Calu3 (cell line): ENCODE measurements around the gene FBXL7. TPM values are rescaled to one million over a fixed set of nuclear protein-coding genes. Genes with fewer than 3 reads are reported as not detected.

Experiments
- BruUV-seq: library from RNA; stranded (reverse); fragments of 400-500 nt; replicated peaks from 2 replicates; lab custom pipeline; 2021; lab: Mats Ljungman, UMichigan
- CTCF ChIA-PET: fragments of 300-600 bp; sonication (Branson Sonifier 250); formaldehyde crosslinking; loops from one replicate; lab custom pipeline; 2022; ENCODE audit warnings: antibody characterized with exemption; lab: Charles Lee
- DNase-seq: peaks from one replicate; pipeline ENCODE4 v3.0.0; 2022
- H3K27ac Mint-ChIP-seq: one replicate; pipeline ENCODE4 v1.8.0; 2022; ENCODE audit warnings: mixed read lengths; ENCODE audit not compliant: unreplicated experiment
- H3K27me3 Mint-ChIP-seq: one replicate; pipeline ENCODE4 v1.8.0; 2022; ENCODE audit warnings: mixed read lengths; ENCODE audit not compliant: unreplicated experiment
- H3K36me3 Mint-ChIP-seq: one replicate; pipeline ENCODE4 v1.8.0; 2022; ENCODE audit warnings: mild to moderate bottlenecking, moderate library complexity, mixed read lengths; ENCODE audit not compliant: insufficient read depth, unreplicated experiment
- H3K4me1 Mint-ChIP-seq: one replicate; pipeline ENCODE4 v1.8.0; 2022; ENCODE audit warnings: mild to moderate bottlenecking, low read depth, mixed read lengths; ENCODE audit not compliant: unreplicated experiment
- H3K4me3 Mint-ChIP-seq: one replicate; pipeline ENCODE4 v1.8.0; 2022; ENCODE audit warnings: mild to moderate bottlenecking, low read depth, moderate library complexity, mixed read lengths; ENCODE audit not compliant: unreplicated experiment
- H3K9me3 Mint-ChIP-seq: one replicate; pipeline ENCODE4 v1.8.0; 2022; ENCODE audit warnings: low read depth, mixed read lengths; ENCODE audit not compliant: unreplicated experiment
- intact Hi-C: fragments of 100-400 bp; cut with micrococcal nuclease; formaldehyde crosslinking; loops from one replicate; pipeline ENCODE4 v1.10.0; 2022; ENCODE audit not compliant: unreplicated experiment
- total RNA-seq: library from RNA; stranded (reverse); gene quantifications from 2 replicates; pipeline ENCODE4 v1.2.3, GENCODE V29; 2022
- TF ChIP-seq, protein P1 (sequence below): fragments of 200-600 bp; IDR thresholded peaks from one replicate; pipeline ENCODE4 v1.8.0; 2022; ENCODE audit warnings: antibody characterized with exemption; ENCODE audit not compliant: unreplicated experiment

The FBXL7 gene
- total RNA-seq, 1 experiment from 2014 or later: not detected

GRCh38 chr5:15612915-15613635 is 113.1 kb downstream of the FBXL7 start:
- H3K36me3 Mint-ChIP-seq: no peaks in the 10 kb centered on the region
- H3K4me1 Mint-ChIP-seq: no peaks in the 10 kb centered on the region
- CTCF ChIA-PET: no interaction called here
- peaks cover 3% of the 10 kb centered on the region for H3K9me3 Mint-ChIP-seq
- intact Hi-C loops: no loop called here
- TF ChIP-seq, protein P1, sequence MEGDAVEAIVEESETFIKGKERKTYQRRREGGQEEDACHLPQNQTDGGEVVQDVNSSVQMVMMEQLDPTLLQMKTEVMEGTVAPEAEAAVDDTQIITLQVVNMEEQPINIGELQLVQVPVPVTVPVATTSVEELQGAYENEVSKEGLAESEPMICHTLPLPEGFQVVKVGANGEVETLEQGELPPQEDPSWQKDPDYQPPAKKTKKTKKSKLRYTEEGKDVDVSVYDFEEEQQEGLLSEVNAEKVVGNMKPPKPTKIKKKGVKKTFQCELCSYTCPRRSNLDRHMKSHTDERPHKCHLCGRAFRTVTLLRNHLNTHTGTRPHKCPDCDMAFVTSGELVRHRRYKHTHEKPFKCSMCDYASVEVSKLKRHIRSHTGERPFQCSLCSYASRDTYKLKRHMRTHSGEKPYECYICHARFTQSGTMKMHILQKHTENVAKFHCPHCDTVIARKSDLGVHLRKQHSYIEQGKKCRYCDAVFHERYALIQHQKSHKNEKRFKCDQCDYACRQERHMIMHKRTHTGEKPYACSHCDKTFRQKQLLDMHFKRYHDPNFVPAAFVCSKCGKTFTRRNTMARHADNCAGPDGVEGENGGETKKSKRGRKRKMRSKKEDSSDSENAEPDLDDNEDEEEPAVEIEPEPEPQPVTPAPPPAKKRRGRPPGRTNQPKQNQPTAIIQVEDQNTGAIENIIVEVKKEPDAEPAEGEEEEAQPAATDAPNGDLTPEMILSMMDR: no peak
- H3K27ac Mint-ChIP-seq: no peak overlapping the region
- H3K27me3 Mint-ChIP-seq: no peaks in the 10 kb centered on the region
- no peak overlapping the region for H3K4me3 Mint-ChIP-seq
- no TSS peak for BruUV-seq
- DNase-seq: no peak

- no peak for DNase-seq
- no TSS peak for BruUV-seq
- no peaks in the 10 kb centered on the region for H3K27me3 Mint-ChIP-seq
- H3K27ac Mint-ChIP-seq: no peak overlapping the region
- H3K9me3 Mint-ChIP-seq: peaks cover 3% of the 10 kb centered on the region
- TF ChIP-seq, protein P1: no peak
- H3K36me3 Mint-ChIP-seq: no peaks in the 10 kb centered on the region
- intact Hi-C loops: no loop called here
- no peaks in the 10 kb centered on the region for H3K4me1 Mint-ChIP-seq
- H3K4me3 Mint-ChIP-seq: no peak overlapping the region
- CTCF ChIA-PET: interaction anchor here (1.0 kb wide), 1 partner anchor 176 kb away, joined by 4 read pairs; no protein-coding TSS in a partner anchor
These were observed 114.7 kb downstream of the FBXL7 start for GRCh38 chr5:15614679-15615078.

DNA sequence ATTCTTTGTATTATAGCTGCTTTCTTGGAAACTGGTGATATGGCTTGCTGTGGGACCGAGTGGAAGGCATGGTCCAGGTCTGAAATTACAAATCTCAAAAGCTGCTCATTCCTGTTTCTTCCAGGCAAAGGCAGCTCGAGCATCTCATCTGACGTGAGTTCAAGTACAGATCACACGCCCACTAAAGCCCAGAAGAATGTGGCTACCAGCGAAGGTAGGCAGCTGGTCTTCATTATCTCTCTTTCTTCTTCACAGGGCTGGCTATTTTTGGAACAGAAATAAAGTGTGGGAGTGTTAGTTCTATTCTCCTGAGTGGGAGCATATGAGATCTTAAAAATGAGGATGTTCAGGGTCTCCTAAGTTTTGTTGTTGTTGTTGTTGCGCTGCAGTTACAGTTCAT is 115.9 kb downstream of the FBXL7 start:
- Mint-ChIP-seq H3K27ac (no peak overlapping the region), H3K4me3 (no peak overlapping the region), H3K27me3 (no peaks in the 10 kb centered on the region), H3K36me3 (no peaks in the 10 kb centered on the region), H3K4me1 (no peaks in the 10 kb centered on the region), H3K9me3 (peaks cover 5% of the 10 kb centered on the region)
- intact Hi-C loops: no loop called here
- no TSS peak for BruUV-seq
- DNase-seq: no peak
- CTCF ChIA-PET: no interaction called here
- TF ChIP-seq, protein P1: no peak

GRCh38 chr5:15618938-15619337 is 119.0 kb downstream of the FBXL7 start:
- DNase-seq: no peak
- TF ChIP-seq, protein P1: no peak
- Mint-ChIP-seq H3K4me1 (no peaks in the 10 kb centered on the region), H3K4me3 (no peak overlapping the region), H3K27ac (no peak overlapping the region), H3K9me3 (peaks cover 10% of the 10 kb centered on the region), H3K27me3 (no peaks in the 10 kb centered on the region), H3K36me3 (no peaks in the 10 kb centered on the region)
- no TSS peak for BruUV-seq
- CTCF ChIA-PET: no interaction called here
- intact Hi-C loops: no loop called here
